GM12892 (cell line): Measurements from ENCODE around the gene NCOR2.

Experiments
- POLR2A ChIP-seq: IDR thresholded peaks from 2 replicates; pipeline ENCODE4 v1.6.1; 2011; ENCODE audit warnings: low read depth, low read length, control low read depth
- POLR2AphosphoS5 ChIP-seq: IDR thresholded peaks from 2 replicates; pipeline ENCODE4 v1.6.1; 2011; ENCODE audit warnings: low read depth, low read length, control low read depth
- TAF1 ChIP-seq: IDR thresholded peaks from 2 replicates; pipeline ENCODE4 v1.6.1; 2011; ENCODE audit warnings: low read depth, mild to moderate bottlenecking, control low read depth, low read length, borderline replicate concordance

DNA sequence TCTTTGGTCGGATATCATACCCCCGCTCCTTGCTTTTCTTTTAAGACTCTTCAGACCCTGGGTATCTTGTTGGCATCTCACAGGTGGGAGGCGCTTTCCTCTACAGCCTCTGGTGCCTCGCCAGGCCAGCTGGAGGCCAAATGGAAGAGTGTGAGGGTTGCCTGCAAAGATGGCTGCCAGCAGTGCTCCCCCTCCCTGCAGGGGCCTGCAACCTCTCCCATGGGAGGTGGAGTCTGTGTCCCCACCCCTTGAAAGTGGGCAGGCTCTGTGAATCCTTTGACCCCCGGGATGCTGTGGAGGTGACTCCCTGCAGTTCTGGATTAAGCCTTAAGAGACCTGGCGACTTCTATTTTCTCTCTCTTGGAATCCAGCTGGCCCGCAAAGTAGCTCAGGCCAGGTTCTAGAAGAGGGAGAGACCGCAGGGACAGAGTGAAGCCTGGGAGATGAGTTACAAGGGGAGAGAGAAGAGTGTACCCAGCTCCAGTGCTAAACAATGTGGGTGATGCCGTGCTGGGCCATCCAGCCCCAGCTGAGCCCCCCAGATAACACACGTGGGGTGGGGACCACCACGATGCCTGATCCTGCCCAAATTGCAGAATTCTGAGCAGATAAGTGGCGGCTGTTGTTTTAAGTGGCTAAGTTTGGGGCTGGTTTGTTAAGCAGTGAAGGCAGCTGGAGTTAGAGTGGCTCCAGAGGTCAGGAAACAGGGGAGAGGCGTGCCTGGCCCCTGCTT, 37.9 kb upstream of the NCOR2 start:
- TF ChIP-seq POLR2A (no peak), POLR2AphosphoS5 (no peak), TAF1 (no peak)
